Measurements from ENCODE around the gene FGFR1OP2. TPM values are rescaled to one million over a fixed set of nuclear protein-coding genes. Genes with fewer than 3 reads are reported as not detected.

FGFR1OP2 gene
- total and polyA plus RNA-seq, 4 donors: 31.4 to 67.4 (median 57.8) TPM

DNA sequence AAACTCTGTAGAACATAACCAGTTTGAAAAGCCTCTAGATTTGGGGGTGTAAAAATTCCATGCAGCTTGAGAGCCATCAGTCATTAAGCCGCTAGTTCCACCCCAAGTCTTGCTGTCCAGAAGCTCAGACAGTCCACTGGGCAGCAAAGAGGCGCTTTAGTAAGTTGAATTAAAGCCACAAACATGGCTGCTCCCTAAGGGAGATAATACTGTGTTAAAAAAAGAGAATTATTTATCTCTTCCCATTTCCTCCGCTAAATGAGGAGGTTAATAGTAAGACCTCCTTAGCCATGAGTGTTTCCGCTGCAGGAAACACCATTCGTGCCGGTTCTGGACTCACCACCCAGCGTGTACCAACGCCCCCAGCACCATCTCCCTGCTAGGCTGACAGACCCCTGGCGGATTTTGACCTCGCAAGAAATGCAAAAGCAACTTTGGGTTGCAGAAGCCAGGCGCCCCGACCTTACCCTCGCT lies 75.4 kb downstream of the FGFR1OP2 start:
- Histone ChIP-seq H3K9me3 (ENCODE audit: control insufficient read depth, low read length) (no peaks in the 10 kb centered on the region), H3K4me3 (ENCODE audit: low read length in 2 of 2) (peak overlapping the region; percentile 51 to 80), H3K27ac (ENCODE audit: low read depth in 1 of 2, low read length in 2 of 2) (peak overlapping the region; percentile 7 to 61), H3K4me1 (ENCODE audit: control insufficient read depth in 1 of 2, insufficient read depth in 2 of 2, low read length in 2 of 2) (peaks cover 3 to 14% of the 10 kb centered on the region in 2 donors), H3K27me3 (ENCODE audit: control insufficient read depth in 1 of 2, insufficient read depth in 2 of 2, low read length in 1 of 2) (no peaks in the 10 kb centered on the region), H3K36me3 (ENCODE audit: control insufficient read depth in 1 of 2, insufficient read depth in 2 of 2, low read length in 1 of 2) (no peaks in the 10 kb centered on the region)
- WGBS, 2 donors: 0% methylated on average over 13 of the region's 13 CpGs
- intact Hi-C loops (cut with DNase I): loop anchor here (5.0 to 10.0 kb wide), 2 partner anchors 76 to 159 kb away; partner anchors contain the start of genes FGFR1OP2 (in 2 of the 2) and INTS13 (in 2 of the 2)
- DNase-seq (no peak), ATAC-seq (ENCODE audit: low FRiP score) (peak; percentile 55)

- ATAC-seq (ENCODE audit: low FRiP score): peak; percentile 97
- intact Hi-C loops (cut with DNase I): loop anchor here (5.0 to 10.0 kb wide), 2 partner anchors 77 to 159 kb away; partner anchors contain the start of genes FGFR1OP2 (in 2 of the 2) and INTS13 (in 2 of the 2)
- peak; percentile 96 to 97 for DNase-seq
- WGBS, 2 donors: 1% methylated on average over 54 to 71 of the region's 71 CpGs
- peak within 1 kb of the TSS; percentile 59 to 90 for H3K27ac ChIP-seq (ENCODE audit: low read depth in 1 of 2, low read length in 2 of 2)
- H3K36me3 ChIP-seq (ENCODE audit: control insufficient read depth in 1 of 2, insufficient read depth in 2 of 2, low read length in 1 of 2): no peaks in the 10 kb centered on the region
- no peaks in the 10 kb centered on the region for H3K27me3 ChIP-seq (ENCODE audit: control insufficient read depth in 1 of 2, insufficient read depth in 2 of 2, low read length in 1 of 2)
- no peaks in the 10 kb centered on the region for H3K9me3 ChIP-seq (ENCODE audit: control insufficient read depth, low read length)
- H3K4me1 ChIP-seq (ENCODE audit: control insufficient read depth in 1 of 2, insufficient read depth in 2 of 2, low read length in 2 of 2): peaks cover 3 to 14% of the 10 kb centered on the region in 2 donors
- peak within 1 kb of the TSS; percentile 60 to 80 for H3K4me3 ChIP-seq (ENCODE audit: low read length in 2 of 2)
These were observed 76.0 kb downstream of the FGFR1OP2 start, which contains the start of gene TM7SF3 for GRCh38 chr12:27014085-27014858. Gene TM7SF3, minus strand, starts transcription at chr12:27014384. Its CDS starts 216 bp downstream, at chr12:27014168.

DNA sequence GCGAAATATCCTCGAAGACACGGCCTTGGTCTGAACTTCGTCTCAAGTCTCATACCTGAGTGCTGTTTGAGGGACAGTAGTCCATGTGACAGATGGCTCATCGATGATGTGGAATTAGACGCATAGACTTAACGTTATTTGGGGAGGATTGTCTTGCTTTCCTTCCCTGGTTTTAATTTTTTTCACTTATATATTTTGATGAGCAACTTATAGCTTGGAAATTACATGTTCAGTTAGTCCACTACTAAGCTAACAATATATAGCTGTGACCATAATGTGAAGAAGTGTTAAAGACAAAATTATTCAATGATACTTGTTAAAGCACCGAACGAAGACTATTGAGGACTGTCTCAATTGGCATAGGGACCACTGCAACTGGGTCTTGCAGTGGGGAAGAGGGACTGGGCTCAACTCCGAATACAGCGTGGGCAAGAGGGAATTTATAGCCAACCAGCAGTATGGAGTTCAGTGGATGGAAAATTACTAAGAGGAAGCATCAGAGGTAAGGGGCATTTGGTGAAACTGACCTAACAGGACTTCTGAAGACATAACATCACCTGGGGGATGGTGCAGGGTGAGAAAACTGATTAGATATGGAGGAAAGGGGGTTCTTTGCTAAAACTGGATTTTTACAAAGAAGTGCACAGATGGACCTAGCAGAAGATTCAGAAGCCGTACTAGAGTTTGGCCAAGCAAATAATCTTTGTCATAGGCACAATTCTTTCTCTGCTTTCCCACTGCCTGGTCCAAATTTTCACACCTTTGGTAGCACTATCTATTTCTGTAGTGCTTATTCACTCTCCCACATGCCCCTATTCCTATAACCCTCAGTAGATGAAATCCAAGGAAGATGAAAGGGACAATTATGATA lies 76.8 kb downstream of the FGFR1OP2 start:
- no peaks in the 10 kb centered on the region for H3K9me3 ChIP-seq (ENCODE audit: control insufficient read depth, low read length)
- H3K27me3 ChIP-seq (ENCODE audit: control insufficient read depth in 1 of 2, insufficient read depth in 2 of 2, low read length in 1 of 2): no peaks in the 10 kb centered on the region
- DNase-seq: no peak
- peaks cover 3 to 12% of the 10 kb centered on the region in 2 donors for H3K4me1 ChIP-seq (ENCODE audit: control insufficient read depth in 1 of 2, insufficient read depth in 2 of 2, low read length in 2 of 2)
- intact Hi-C loops (cut with DNase I): loop anchor here (5.0 to 10.0 kb wide), 2 partner anchors 78 to 160 kb away; partner anchors contain the start of genes FGFR1OP2 (in 2 of the 2) and INTS13 (in 2 of the 2)
- peak; percentile 31 for ATAC-seq (ENCODE audit: low FRiP score)
- H3K27ac ChIP-seq (ENCODE audit: low read depth in 1 of 2, low read length in 2 of 2): peak overlapping the region; percentile 59 to 90
- H3K36me3 ChIP-seq (ENCODE audit: control insufficient read depth in 1 of 2, insufficient read depth in 2 of 2, low read length in 1 of 2): no peaks in the 10 kb centered on the region
- peak overlapping the region; percentile 60 to 80 for H3K4me3 ChIP-seq (ENCODE audit: low read length in 2 of 2)
- WGBS, 2 donors: 40 to 44% methylated on average over 12 of the region's 12 CpGs

GRCh38 chr12:27015730-27016076 lies 77.4 kb downstream of the FGFR1OP2 start:
- ATAC-seq (ENCODE audit: low FRiP score) (no peak), DNase-seq (no peak)
- H3K4me1 ChIP-seq (ENCODE audit: control insufficient read depth in 1 of 2, insufficient read depth in 2 of 2, low read length in 2 of 2): peaks cover 3 to 12% of the 10 kb centered on the region in 2 donors
- 26 to 27% methylated on average over 2 of the region's 2 CpGs for WGBS, 2 donors
- intact Hi-C loops (cut with DNase I): loop anchor here in 1 of 2 donors (10.0 kb wide), 1 partner anchor 161 kb away; no protein-coding TSS in a partner anchor
- no peaks in the 10 kb centered on the region for H3K9me3 ChIP-seq (ENCODE audit: control insufficient read depth, low read length)
- no peak overlapping the region for H3K27ac ChIP-seq (ENCODE audit: low read depth in 1 of 2, low read length in 2 of 2)
- no peak overlapping the region for H3K4me3 ChIP-seq (ENCODE audit: low read length in 2 of 2)
- no peaks in the 10 kb centered on the region for H3K27me3 ChIP-seq (ENCODE audit: control insufficient read depth in 1 of 2, insufficient read depth in 2 of 2, low read length in 1 of 2)
- no peaks in the 10 kb centered on the region for H3K36me3 ChIP-seq (ENCODE audit: control insufficient read depth in 1 of 2, insufficient read depth in 2 of 2, low read length in 1 of 2)

Other genes with a start within 250 kb of the FGFR1OP2 start
- 10 to 100 TPM; 40.3 to 84.8 TPM for gene ITPR2, start 105.3 kb upstream of the FGFR1OP2 start, total RNA-seq
- 1 to 10 TPM; 1.5 to 3.3 TPM for gene ITPR2, start 105.3 kb upstream of the FGFR1OP2 start, polyA plus RNA-seq
- 10 to 100 TPM; 15.1 to 19.2 TPM for gene INTS13, start 489 bp upstream of the FGFR1OP2 start, total RNA-seq
- 10 to 100 TPM in 1 of 2 donors, 1 to 10 TPM in 1; 9.5 to 12.8 TPM for gene INTS13, start 489 bp upstream of the FGFR1OP2 start, polyA plus RNA-seq
- gene TM7SF3, start 75.9 kb downstream of the FGFR1OP2 start, total RNA-seq: 10 to 100 TPM; 49.7 to 56.1 TPM
- 100 to 1,000 TPM in 1 of 2 donors, 10 to 100 TPM in 1; 69.6 to 245 TPM for gene TM7SF3, start 75.9 kb downstream of the FGFR1OP2 start, polyA plus RNA-seq
- 10 to 100 TPM; 58.8 to 61.6 TPM for gene MED21, start 84.1 kb downstream of the FGFR1OP2 start, total RNA-seq
- gene MED21, start 84.1 kb downstream of the FGFR1OP2 start, polyA plus RNA-seq: 10 to 100 TPM; 27.1 to 67.7 TPM
- not detected for gene C12orf71, start 144.1 kb downstream of the FGFR1OP2 start, total RNA-seq
- not detected for gene C12orf71, start 144.1 kb downstream of the FGFR1OP2 start, polyA plus RNA-seq

Data from aorta (tissue), 5 donors.